Parathyroid adenoma (tissue), 2 donors: ENCODE results near the gene EMSY.

ENCODE experiments used
- H2AFZ ChIP-seq: fragments of 300-600 bp; sonication (generic); one replicate; pipeline ENCODE4 v1.7.0; 2017; ENCODE audit warnings: antibody characterized with exemption, mild to moderate bottlenecking
- H3K27ac ChIP-seq: fragments of 300-600 bp; sonication (generic); one replicate; pipeline ENCODE4 v1.7.0; 2017
- H3K27me3 ChIP-seq: fragments of 300-600 bp; sonication (generic); one replicate; pipeline ENCODE4 v1.7.0; 2017; ENCODE audit warnings: low read length; ENCODE audit not compliant: control insufficient read depth, insufficient read depth
- H3K36me3 ChIP-seq: fragments of 300-600 bp; sonication (generic); one replicate; pipeline ENCODE4 v1.7.0; 2017; ENCODE audit warnings: low read length; ENCODE audit not compliant: control insufficient read depth, insufficient read depth
- H3K4me1 ChIP-seq: fragments of 300-600 bp; sonication (generic); one replicate; pipeline ENCODE4 v1.7.0; 2017; ENCODE audit warnings: control low read depth
- H3K4me2 ChIP-seq: fragments of 300-600 bp; sonication (generic); one replicate; pipeline ENCODE4 v1.7.0; 2017; ENCODE audit warnings: low read length
- H3K4me3 ChIP-seq: fragments of 300-600 bp; sonication (generic); one replicate; pipeline ENCODE4 v1.7.0; 2017; ENCODE audit warnings: low read depth, low read length
- H3K79me2 ChIP-seq: fragments of 300-600 bp; sonication (generic); one replicate; pipeline ENCODE4 v1.7.0; 2017; ENCODE audit warnings: control low read depth
- H3K9ac ChIP-seq: fragments of 300-600 bp; sonication (generic); one replicate; pipeline ENCODE4 v1.7.0; 2017; ENCODE audit warnings: mild to moderate bottlenecking
- H3K9me3 ChIP-seq: fragments of 300-600 bp; sonication (generic); one replicate; pipeline ENCODE4 v1.7.0; 2017; ENCODE audit warnings: low read length; ENCODE audit not compliant: control insufficient read depth
- CTCF ChIP-seq: fragments of 300-600 bp; sonication (generic); IDR thresholded peaks from one replicate; pipeline ENCODE4 v1.7.0; 2017; ENCODE audit warnings: antibody characterized with exemption, mild to moderate bottlenecking
- donor health status: primary hyperparathyroidism.

EMSY gene

GRCh38 chr11:76459846-76460245 is 15.0 kb downstream of the EMSY start:
- Histone ChIP-seq H3K27ac (no peak overlapping the region), H3K4me3 (no peak overlapping the region), H3K4me2 (no peak overlapping the region), H3K27me3 (no peaks in the 10 kb centered on the region), H3K79me2 (peaks cover 3% of the 10 kb centered on the region), H3K9me3 (no peaks in the 10 kb centered on the region), H3K4me1 (no peaks in the 10 kb centered on the region), H3K36me3 (no peaks in the 10 kb centered on the region), H2AFZ (no peak overlapping the region), H3K9ac (no peak overlapping the region)
- TF ChIP-seq CTCF: no peak

GRCh38 chr11:76462317-76462716 is 17.5 kb downstream of the EMSY start:
- Histone ChIP-seq H3K27ac (no peak overlapping the region), H2AFZ (no peak overlapping the region), H3K9ac (no peak overlapping the region), H3K9me3 (no peaks in the 10 kb centered on the region), H3K79me2 (peaks cover 3% of the 10 kb centered on the region), H3K36me3 (no peaks in the 10 kb centered on the region), H3K27me3 (no peaks in the 10 kb centered on the region), H3K4me2 (no peak overlapping the region), H3K4me3 (no peak overlapping the region), H3K4me1 (no peaks in the 10 kb centered on the region)
- TF ChIP-seq CTCF: no peak

GRCh38 chr11:76465701-76466100 is 20.9 kb downstream of the EMSY start:
- no peaks in the 10 kb centered on the region for H3K9me3 ChIP-seq
- no peak overlapping the region for H3K4me3 ChIP-seq
- no peak for TF ChIP-seq CTCF
- no peaks in the 10 kb centered on the region for H3K36me3 ChIP-seq
- H2AFZ ChIP-seq: no peak overlapping the region
- no peak overlapping the region for H3K27ac ChIP-seq
- peaks cover 3% of the 10 kb centered on the region for H3K79me2 ChIP-seq
- H3K9ac ChIP-seq: no peak overlapping the region
- H3K27me3 ChIP-seq: no peaks in the 10 kb centered on the region
- H3K4me1 ChIP-seq: no peaks in the 10 kb centered on the region
- H3K4me2 ChIP-seq: no peak overlapping the region

- no peak for TF ChIP-seq CTCF
- Histone ChIP-seq H3K9ac (no peak overlapping the region), H3K36me3 (no peaks in the 10 kb centered on the region), H3K79me2 (peaks cover 1% of the 10 kb centered on the region), H3K4me3 (no peak overlapping the region), H3K4me2 (no peak overlapping the region), H3K9me3 (no peaks in the 10 kb centered on the region), H2AFZ (no peak overlapping the region), H3K27me3 (no peaks in the 10 kb centered on the region), H3K4me1 (no peaks in the 10 kb centered on the region), H3K27ac (no peak overlapping the region)
Observed at GRCh38 chr11:76466666-76467065, 21.8 kb downstream of the EMSY start.

GRCh38 chr11:76469141-76469540 is 24.3 kb downstream of the EMSY start:
- Histone ChIP-seq H3K4me3 (no peak overlapping the region), H2AFZ (no peak overlapping the region), H3K27ac (no peak overlapping the region), H3K4me1 (no peaks in the 10 kb centered on the region), H3K27me3 (no peaks in the 10 kb centered on the region), H3K9me3 (no peaks in the 10 kb centered on the region), H3K36me3 (no peaks in the 10 kb centered on the region), H3K79me2 (no peaks in the 10 kb centered on the region), H3K4me2 (no peak overlapping the region), H3K9ac (no peak overlapping the region)
- no peak for TF ChIP-seq CTCF
